ENCODE results near the gene TRIM54.
"Not testable (repeated sequence)": the region's sequence is repeated elsewhere in the genome, so short reads cannot be mapped to it uniquely, and the experiment has no call there.

TRIM54 gene

DNA sequence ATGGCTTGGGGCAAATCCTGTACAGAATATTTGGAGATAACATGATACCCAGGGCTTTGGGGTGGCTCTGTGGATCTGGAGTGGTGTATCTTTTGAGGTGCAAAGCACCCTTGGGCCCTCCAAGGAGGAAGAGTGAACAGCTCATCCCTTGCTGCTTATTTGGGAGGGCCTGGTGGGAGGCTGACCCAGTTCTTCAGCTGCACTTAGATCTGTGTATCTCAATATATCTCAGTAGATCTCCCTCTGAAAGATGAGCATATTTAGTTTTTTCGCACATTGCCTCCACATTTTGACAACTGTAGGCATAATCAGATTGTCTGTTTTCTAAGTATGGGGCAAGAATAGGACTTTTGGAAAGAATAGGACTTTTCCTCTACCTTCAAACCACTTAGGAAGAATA is 2.8 kb downstream of the TRIM54 start:
- DNase-seq (ENCODE audit: low read depth in 2 of 2): no peak

DNA sequence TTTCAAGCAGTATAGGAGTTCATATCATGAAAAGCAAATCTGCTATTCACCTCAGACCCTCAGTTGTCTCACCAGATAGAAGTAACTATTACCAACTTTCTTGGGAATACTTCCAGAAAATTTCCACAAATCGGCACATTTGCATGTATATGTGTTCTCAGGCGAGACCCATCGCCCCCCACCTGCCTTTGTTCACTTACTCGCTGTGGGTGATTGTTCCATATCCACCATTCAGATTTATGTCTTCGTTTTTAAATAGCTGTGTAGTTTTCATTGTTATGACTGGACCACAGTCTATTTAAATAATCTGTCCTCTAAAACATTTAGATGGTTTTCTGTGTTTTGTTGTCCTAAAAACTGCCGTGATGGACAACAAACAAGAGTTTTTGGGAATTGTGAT is 3.3 kb downstream of the TRIM54 start:
- DNase-seq (ENCODE audit: low read depth in 2 of 2): no peak

DNA sequence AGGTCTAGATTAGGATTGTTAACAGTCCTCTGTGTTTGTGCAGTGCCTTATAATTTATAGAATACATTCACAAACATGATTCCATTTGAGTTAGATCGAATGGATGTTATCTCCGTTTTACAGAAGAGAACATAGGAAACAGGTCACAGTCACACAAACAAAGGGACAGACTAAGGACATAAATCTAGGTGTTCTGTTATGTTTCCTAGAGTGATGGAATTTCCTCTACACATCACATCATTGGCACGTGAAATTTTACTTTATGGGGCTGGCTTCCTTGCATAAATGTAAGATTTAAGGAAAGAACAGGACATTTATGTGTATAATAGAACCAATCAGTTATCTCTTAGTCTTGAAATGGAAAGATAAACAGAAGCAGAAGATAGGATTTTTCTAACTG is 6.4 kb downstream of the TRIM54 start:
- no peak for DNase-seq (ENCODE audit: low read depth in 2 of 2)

DNA sequence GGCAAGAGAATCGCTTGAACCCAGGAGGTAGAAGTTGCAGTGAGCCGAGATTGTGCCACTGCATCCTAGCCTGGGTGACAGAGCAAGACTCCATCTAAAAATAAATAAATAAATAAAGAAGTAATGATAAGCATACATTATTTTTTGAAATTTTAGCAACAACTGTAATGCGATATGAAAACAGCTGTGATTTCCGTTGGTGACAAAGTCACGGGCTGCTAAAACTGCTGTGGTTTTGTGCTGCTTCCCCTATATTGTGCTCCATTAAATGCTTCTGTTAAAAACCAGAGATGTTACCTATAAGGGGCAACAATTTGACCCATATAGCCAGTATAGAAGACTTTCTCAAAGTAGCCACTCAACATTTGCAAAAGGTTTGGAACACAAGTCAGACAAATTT is 8.3 kb downstream of the TRIM54 start:
- DNase-seq (ENCODE audit: low read depth in 2 of 2): no peak

DNA sequence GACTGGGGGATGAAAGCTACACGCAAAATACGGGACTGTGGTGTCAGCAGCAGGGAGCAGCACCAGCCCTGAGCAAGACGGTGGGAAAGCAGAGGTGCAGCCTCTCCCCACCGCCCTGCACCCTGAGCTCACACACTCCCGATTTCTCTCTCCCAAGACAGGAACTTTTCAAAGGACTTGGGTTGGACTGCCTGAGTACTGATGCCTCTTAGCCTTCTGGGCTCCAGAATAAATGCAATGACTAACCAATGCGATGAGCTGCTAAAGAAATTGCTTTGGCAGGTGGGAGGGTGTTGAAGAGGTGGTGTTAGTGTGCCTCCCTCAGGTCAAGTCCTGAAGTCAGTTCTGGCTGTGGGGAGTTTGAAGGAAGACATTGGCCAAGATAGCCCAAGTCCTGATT is 9.6 kb downstream of the TRIM54 start:
- no peak for DNase-seq (ENCODE audit: low read depth in 2 of 2)

DNA sequence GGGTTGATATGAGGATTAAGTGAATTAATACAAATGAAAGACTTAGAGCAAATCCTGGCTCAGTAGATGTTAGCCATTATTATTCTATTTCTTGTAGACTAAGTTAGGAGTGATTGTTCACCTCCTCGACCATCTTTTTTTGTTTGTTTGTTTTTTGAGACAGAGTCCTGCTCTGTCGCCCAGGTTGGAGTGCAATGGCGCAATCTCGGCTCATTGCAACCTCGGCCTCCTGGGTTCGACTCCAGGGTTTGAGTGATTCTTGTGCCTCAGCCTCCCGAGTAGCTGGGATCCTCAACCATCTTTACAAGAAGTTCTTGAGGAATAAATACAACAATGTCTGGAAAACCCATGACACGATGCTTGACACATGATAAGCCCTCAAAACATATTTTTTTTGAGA is 12.7 kb downstream of the TRIM54 start:
- DNase-seq (ENCODE audit: low read depth in 2 of 2): no peak

DNA sequence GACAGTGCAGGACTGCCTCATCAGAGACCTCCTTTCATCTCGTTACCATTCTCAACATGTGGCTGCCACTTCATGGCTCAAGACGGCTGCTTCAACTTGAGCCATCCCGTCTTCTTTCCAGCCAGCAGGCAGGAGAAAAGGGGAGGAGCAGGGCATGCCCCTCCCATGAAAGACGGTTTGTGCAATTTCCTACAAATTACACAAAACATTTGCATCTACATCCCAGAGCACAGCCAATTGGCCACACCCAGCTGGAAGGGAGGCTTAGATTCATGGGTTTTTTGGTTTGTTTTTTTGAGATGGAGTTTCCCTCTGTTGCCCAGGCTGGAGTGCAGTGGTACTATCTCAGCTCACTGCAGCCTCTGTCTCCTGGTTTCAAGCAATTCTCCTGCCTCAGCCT is 14.3 kb downstream of the TRIM54 start:
- no peak for DNase-seq (ENCODE audit: low read depth in 2 of 2)

DNA sequence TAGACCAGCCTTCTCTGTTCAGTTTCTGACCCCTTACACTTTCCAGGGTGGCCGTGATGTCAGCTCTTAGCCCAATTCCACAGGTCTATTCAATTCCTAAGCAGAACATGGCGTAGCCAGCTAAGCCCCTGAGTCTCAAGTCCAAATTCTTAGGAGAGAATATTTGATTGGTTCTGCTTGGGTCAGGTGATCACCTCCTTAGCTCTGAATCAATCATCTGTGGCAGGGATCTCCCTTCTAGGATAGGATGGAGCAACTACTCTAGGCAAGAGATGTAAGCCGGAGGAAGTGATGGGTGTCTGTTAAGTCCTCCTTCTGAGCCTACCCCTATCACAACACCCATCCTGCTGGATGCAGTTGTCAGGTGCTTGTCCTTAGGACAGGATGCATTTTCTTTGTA is 15.0 kb downstream of the TRIM54 start:
- DNase-seq (ENCODE audit: low read depth in 2 of 2): no peak

DNA sequence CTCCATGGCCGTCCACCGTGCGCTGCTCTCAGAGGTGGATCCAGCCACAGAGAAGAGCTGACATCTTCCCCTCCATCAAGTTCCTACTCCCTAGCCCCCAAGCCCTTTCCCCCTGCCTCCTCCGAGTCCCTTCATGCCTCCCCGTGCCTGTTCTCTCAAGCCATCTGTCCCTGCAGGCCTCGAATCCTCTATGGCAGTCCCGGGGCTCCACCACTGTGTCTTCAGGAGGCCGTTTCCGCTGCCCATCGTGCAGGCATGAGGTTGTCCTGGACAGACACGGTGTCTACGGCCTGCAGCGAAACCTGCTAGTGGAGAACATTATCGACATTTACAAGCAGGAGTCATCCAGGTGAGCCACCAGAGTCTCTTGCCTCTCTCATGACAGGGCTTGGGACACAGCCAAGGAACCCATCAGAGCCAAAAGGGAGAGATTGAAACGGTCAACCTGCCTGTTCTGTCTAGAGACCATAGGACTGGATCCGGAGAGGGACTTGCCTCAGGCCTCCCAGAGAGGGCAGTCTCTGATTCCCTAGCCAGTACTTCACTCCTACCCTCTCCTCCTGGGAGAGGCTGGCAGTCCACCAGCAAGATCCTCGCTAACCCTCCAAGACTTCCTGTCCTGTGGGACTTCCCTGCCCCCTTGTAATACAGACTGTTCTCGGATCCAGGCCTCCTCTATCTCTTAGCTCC is 16.3 kb downstream of the TRIM54 start:
- no peak for DNase-seq (ENCODE audit: low read depth in 2 of 2)

DNA sequence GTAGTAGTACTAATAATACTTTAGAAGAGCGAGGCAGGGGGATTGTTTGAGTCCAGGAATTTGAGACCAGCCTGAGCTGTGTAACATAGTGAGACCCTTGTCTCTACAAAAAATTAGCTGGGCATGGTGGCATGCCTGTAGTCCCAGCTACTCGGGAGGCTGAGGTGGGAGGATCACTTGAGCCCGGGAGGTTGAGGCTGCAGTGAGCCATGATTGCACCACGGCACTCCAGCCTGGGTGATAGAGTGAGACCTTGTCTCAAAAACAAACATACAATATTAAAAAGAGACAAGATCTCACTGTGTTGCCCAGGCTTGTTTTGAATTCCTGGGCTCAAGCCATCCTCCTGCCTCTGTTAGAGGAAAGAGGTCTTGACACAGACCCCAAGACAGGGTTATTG is 18.4 kb downstream of the TRIM54 start:
- not testable (repeated sequence) for DNase-seq (ENCODE audit: low read depth in 2 of 2)

DNA sequence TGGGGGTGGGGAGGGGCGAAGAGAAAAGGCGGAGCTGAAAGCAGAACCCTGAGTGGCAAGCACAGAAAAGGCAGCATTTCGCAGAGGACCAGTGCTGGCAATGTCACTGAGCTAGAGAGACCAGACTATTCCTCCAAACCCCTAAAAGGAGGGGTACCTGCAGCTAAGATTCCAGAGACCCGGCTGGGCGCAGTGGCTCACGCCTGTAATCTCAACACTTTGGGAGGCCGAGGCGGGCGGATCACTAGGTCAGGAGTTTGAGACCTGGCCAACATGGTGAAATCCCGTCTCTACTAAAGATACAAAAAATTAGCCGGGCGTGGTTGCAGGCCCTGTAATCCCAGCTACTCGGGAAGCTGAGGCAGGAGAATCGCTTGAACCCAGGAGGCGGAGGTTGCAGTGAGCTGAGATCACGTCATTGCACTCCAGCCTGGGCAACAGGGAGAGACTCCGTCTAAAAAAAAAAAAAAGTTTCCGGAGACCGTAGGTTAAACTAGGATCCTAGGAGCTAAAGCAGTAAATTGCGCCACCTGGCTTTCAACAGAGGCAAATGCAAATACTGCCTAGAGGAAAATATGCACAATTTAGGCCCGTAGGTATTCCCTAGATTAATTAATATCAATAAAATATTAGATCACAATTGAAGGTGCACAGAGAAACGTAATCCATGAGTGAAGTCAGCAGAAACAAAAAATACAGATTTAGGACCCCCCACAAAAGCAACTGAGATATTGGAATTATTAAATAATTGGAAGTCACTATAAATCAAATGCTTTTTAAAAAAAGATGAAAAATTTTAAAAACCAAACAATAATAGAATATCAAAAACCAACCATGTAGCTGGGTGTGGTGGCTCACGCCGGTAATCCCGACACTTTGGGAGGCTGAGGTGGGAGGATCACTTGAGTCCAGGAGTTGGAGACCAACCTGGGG is 21.1 kb downstream of the TRIM54 start:
- DNase-seq (ENCODE audit: low read depth in 2 of 2): no peak

DNA sequence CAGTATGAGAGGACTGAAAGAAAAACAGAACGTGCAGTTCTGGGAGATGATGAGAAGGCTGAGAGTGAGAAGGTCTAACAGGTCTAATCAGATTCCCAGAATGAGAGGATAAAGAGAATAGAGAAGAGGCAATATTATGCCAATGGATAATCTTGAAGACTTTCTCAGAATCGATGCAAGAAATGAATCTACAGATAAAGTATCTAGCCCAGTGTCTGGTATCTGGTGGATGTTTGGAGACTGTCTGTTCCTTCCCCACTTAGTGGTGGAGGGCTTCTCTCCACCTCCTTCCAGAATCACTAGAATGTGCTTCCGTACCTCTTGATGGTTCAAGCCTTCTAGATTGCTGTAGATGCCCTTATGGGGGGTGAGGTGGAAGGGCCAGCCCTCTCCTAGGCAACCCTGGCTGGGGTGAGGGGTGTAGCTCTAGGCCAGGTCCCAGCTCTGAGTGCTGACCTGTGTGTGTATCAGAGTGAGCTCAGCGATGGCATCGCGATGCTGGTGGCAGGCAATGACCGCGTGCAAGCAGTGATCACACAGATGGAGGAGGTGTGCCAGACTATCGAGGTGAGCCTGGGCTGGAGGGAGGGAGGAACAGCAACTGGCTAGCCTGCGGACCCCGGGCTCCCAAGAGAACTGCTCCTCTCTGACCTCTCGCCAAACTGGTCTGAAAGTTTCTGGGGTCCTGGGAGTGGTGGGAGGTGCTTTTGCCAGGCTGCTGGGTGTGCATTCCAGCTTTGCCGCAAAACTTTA is 22.4 kb downstream of the TRIM54 start:
- DNase-seq (ENCODE audit: low read depth in 2 of 2): no peak

DNA sequence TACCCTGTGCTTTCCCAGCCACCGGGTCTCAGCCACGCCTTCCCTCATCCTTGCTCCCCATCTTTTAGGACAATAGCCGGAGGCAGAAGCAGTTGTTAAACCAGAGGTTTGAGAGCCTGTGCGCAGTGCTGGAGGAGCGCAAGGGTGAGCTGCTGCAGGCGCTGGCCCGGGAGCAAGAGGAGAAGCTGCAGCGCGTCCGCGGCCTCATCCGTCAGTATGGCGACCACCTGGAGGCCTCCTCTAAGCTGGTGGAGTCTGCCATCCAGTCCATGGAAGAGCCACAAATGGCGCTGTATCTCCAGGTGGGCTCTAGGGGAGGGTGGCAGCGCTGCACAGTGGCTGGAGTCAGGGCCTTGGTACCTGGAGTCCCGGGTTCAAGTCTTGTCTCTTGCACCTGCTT is 23.3 kb downstream of the TRIM54 start:
- DNase-seq (ENCODE audit: low read depth in 2 of 2): no peak

DNA sequence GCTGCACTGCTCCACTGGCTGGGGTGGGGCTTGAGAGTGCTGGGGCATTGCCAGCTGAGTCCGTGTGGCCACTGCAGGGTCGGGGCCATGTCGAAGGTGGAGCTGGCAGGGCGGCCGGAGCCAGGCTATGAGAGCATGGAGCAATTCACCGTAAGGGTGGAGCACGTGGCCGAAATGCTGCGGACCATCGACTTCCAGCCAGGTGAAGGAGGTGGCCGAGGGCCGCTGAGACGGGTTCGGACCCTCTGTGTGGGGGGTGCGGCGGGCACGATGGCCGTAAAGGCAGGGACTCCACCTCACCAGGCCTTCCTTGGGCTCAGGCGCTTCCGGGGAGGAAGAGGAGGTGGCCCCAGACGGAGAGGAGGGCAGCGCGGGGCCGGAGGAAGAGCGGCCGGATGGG is 23.9 kb downstream of the TRIM54 start:
- no peak for DNase-seq (ENCODE audit: low read depth in 2 of 2)

DNA sequence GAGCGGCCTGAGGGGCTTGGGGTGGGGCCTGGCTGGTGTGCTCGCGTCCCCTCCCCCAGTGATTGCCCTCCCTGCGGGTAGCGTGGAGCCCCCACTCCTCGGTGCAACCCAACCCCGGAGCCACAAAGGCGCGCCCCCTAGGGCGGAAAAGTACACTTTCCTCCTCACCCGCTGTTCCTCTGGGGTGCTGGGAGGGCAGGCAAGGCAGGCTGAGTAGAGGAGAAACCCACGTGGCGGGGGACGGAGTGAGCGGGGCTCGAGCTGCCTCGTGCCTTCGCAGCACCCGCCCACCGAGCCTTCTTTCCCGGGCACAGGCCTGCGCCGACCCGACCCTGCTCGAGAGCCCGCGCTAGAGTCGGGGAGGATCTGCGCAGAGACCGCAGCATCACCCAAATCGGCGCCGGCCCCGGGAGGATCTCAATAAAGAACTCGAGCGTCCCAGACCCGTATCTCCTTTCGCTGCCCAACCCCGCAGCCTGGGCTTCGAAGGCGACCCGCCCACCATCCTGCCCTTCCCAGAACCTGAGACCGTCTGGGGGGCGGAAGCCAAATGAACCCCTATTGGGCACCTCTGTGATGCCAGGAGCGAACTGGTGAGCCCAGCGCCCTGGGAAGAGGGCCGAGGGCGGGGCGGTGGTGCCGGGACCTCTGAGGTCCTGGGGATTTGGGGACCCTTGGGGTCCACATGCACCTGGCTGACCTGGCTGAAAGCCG is 24.5 kb downstream of the TRIM54 start:
- DNase-seq (ENCODE audit: low read depth in 2 of 2): no peak

DNA sequence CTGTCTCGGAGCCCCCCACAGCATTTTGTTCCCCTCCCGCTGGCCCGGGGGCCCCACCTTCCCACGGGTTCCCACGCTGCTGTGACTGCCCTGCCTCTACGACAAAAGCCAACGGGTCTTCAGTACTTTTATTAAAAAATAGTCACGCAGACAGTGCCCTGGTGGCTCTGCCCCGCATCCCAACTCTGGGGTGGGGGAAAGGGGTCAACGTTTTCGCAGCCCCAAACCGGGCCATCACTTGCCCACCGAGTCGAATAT is 25.0 kb downstream of the TRIM54 start:
- DNase-seq (ENCODE audit: low read depth in 2 of 2): no peak

DNA sequence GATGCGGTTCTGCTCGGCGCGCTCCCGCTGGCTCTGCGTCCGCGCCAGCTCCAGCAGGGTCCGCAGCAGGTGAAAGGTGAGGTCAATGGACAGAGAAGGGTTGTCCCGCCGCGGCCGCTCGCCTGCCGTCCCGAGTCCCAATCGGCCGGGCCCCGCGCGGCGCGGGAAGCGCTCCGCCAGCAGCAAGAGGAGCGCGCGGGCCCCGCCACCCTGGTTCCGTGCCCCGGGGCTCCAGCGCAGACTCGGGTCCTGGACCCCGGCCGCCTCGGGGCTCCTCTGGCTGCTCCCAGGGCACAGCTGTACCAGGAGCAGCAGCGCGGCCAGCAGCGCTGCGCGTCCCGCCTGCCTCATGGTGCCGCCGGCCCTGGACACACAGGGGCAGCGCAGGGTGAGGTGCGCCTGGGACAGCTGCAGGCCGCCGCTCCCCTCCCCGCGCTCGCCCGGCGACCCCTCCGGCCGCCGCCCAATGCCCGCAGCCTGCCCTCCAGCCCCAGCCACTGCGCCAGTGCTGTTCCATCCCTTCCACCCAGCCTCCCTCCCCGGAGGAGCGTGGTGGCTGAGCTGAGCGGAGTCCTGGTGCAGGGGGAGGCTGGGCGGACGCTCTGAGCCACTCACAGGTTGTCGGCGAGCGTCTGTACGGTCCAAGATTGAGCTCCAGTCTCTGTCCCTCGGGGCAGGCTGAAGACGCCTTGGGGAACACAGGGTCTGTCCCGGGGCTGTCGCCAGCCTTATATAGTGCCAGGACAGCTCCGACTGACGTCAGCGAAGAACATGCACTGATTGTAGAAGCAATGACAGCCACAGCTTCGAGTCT is 25.5 kb downstream of the TRIM54 start:
- DNase-seq (ENCODE audit: low read depth in 2 of 2): no peak

DNA sequence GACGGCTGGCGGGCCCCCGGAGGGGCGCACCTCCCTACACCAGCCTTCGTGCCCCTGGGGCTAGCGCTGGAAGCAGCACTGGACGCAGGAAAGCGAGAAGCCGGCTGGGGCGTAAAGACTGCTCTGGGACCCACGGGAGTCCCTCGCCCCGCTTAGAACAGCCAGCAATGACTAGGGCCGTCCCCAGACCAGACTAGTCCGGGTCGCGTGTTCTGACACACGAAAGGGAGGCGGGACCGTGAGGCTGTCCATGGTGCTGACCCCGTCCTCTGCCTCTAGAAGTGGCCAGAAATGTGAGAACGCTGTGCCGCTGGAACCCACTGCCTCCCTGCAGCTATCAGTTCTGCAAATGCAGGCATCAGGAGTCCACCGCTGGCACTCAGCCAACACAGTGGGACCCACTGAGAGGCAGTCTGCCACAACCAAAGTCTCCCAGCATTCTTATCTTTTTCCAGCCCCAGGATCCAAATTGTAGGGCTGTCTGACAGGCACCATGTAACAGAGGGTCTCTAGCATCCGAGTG is 26.2 kb downstream of the TRIM54 start, which contains the start of gene UCN:
Gene UCN (minus strand): TSS at position 87 of the 523 bp plus-strand sequence. CDS start 550 bp downstream, outside the sequence.
- DNase-seq (ENCODE audit: low read depth in 2 of 2): no peak

DNA sequence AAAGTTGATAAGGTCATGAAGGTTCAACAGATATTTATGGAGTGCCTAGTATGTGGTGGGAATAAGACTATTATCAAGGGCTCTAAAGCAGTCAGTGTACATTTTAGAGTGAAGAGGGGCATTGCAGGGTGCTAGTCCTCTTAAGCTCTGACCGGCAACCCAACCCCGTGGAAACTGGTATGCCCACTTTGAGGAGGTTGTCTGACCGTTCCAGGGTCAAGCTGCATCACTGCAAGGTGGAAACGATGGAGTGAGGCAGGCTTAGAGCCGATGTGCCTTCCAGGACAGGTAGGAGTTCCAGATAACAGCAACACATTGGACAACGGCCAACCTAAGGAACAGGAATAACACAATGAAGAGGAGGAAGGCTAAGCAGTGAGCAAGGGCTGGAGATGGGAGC is 27.4 kb downstream of the TRIM54 start:
- no peak for DNase-seq (ENCODE audit: low read depth in 2 of 2)

DNA sequence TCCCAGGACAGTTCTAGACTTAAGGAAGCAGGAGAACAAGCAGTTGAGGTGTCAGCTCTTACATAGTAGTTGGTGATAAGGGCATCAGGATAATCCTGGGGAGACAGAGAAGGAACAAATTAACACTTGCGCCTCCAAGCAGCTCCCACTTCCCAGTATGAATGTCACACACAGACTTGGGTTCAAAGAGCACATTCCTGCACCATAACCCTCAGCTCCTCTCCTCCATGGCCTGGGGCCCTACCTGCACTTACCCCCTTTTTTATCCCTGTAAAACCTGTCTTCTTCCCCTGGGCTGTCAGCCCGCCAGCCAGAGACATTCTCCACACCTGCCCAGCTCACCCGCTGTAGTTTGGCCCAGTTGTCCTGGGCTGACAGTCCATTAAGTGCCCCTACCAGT is 29.9 kb downstream of the TRIM54 start:
- DNase-seq (ENCODE audit: low read depth in 2 of 2): no peak

Data from stimulated activated CD4-positive, alpha-beta T cell treated with anti-CD3 and anti-CD28 coated beads, Interleukin-12 subunit alpha, Interleukin-12 subunit beta, amount 100 ng/mL, for 24 hours (primary cell).